MV-4-11 (cell line): ENCODE results near the gene SNPH.
A peak's percentile ranks its signal among the peaks of the same experiment; 100 is the strongest.

Experiments used
- DNase-seq: peaks from one replicate; lab custom pipeline; 2025; lab: John Stamatoyannopoulos, UW

The SNPH gene

DNA sequence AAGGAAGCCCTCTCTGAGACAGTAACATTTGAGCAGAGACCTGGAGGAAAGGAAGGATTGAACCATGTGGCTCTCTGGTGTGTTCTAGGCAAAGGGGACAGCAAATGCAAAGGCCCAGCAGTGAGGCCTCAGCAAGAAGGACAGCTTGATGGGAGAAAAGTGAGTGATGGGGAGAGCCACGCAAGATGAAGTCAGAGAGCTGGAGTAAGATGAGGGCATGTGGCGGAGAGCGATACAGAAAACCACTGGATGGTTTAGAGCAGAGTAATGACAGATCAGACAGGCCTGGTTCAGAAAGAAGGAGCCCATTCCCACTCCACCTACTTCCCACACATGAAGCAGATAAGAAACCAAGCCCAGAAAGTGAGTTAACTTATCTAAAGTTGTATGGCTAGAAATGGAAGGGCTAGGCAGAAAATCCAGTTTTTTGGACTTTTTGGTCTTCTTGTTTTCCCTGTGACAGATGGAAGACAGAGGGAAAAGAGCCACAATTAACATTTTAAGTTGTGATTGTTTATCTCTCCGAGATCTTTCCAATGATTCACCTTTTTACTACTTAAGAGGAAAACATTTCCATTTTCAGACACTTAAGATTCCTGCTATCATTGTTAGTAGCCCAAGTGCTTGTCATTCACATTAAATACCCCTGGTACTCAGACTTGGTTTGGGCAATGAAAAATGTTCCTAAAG lies 723 bp upstream of the SNPH start:
- DNase-seq = no peak

DNA sequence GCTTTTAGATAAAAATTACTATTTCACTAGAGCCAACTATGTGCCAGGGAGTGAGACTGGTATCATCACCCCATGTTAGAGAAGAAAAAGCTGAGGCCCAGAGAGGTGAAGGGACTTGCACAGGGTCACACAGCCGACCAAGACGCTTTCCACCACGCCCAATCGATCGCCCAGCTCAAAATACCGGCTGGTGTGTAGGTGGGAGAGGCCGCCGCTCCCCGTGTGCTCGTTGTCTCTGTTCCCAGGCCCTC lies 253 bp upstream of the SNPH start:
- DNase-seq = no peak

DNA sequence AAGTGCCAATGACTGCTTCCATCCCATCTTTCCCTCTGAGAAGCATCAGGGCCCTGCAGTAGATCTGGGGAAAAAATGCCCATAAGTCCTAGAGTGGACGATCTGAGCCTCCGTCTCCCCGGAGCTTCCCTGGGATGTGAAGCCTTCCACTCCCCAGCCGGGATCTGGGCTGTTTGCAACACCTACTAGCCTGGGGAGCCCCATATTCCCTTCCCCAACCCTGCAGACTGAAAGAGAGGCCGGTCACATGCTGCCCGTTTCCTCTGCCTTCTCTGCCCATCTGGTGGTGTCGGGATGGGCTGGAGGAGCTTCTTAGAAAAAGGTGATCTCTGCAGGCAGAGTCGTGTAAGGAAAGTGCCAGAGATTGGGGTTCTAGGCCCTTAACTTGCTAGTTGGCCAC lies 1.1 kb downstream of the SNPH start:
- DNase-seq = no peak

DNA sequence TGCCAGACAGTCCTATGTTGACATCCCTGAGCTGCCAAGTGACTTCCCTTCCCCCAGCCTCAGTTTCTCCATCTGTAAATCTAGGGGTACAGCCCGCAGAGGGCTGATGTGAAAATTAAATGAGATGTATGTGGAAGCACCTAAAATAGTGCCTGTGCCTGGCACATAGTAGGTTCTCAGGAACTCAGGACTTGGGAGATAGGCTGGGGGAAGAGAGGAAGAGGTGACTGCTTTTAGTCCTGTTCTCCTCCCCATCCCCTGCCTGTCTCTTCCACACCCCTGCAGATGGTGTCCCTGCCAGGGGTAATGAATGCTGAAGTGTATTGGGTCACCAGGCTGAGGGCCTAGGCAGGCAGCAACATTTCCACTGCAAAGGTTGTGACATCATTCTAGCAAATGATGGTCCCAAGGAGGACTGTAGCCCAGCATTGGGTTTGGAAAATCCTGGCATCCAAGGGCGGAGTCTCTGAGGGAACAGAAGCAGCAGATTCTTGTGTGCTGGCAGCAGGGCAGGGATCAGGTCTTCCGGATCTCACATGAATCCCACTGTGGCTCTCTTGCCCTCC lies 1.8 kb downstream of the SNPH start:
- no peak for DNase-seq

DNA sequence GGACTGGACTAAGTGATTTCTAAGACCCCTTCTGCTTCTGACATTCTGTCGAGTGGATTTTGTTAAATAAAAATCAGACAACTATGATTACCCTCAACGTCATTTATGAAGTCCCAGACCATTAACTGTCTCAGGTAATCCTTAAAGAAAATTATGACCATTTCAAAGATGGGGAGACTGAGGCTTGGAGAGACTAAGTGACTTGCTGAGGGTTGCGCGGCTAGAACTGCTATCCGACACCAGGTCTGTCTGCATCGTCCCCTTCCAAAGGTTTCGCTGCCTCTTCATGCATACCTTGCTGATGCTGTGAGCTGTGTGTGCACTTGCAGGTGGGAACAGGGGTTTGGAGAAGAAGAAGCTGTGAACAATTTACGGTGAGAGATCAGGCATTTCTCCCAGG lies 3.1 kb downstream of the SNPH start:
- no peak for DNase-seq

DNA sequence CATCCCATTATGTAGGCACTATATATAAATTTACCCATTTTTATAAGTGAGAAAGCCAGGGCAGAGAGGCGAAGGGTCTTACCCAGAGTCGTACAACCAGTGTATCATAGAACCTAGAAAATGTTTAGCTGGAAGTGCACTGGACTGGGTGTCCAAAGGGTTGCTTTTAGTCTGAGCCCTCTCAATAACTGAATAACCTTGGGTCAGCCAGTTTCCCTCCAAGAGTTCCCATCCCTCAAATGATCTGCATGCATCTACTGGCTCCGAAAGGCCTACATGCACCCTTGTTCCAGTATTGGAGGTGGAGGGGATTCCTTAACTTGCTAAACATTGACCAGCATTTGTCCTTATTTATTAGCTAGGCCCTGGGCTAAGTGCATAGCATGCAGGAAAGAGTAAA lies 3.8 kb downstream of the SNPH start:
- DNase-seq = no peak

DNA sequence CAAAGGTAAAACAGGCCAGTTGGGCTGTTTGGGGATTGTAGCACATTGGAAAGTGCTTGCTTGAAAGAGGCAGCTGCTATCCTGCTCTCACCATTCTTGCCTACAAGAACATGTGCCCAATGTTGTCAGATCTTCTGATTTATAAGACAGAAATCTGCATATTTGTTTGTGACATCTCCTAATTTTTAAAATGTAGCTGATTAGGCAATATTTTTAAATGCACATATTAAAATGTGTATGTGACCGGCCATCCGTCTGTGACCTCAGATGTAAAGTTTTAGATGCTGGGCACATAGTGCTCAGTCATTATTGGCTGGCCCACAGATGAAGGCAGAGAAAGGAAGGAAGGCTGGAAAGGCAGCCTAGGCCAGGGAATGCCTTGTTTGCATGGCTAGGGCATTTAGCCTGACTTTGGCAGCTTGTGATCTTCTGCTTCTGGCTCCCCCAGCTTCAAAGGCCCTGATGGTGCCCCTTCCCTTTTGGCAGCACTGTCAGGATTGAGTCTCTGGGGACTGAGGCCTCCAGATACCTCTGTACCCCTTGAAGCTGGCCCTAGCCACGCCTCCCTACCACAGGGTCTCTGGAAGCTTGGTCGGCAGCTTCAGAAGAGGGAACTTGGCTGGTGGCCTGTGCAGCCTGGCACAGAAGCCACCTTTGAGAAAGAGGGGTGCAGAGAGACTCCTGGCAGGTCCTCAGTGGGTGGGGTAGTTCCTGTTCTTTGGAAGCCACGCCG lies 6.4 kb downstream of the SNPH start:
- DNase-seq = no peak

DNA sequence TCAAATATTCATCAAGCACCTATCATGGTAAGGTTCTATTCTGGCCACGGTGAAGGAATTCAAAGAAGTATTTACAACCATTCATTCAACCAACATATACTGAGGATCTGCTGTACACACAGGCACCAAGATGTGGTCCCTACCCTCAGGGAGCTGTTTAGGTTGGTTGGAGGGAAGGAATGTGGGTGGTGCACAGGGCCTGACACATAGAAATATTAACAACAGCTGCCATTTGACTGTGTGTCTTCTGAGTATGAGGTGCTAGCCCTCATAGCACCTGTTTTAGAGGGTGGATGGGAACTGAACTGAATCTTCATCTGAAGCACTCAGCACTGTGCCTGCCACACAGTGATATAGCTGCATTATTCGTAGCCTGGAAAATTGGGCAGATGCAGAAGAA lies 7.3 kb downstream of the SNPH start:
- no peak for DNase-seq

DNA sequence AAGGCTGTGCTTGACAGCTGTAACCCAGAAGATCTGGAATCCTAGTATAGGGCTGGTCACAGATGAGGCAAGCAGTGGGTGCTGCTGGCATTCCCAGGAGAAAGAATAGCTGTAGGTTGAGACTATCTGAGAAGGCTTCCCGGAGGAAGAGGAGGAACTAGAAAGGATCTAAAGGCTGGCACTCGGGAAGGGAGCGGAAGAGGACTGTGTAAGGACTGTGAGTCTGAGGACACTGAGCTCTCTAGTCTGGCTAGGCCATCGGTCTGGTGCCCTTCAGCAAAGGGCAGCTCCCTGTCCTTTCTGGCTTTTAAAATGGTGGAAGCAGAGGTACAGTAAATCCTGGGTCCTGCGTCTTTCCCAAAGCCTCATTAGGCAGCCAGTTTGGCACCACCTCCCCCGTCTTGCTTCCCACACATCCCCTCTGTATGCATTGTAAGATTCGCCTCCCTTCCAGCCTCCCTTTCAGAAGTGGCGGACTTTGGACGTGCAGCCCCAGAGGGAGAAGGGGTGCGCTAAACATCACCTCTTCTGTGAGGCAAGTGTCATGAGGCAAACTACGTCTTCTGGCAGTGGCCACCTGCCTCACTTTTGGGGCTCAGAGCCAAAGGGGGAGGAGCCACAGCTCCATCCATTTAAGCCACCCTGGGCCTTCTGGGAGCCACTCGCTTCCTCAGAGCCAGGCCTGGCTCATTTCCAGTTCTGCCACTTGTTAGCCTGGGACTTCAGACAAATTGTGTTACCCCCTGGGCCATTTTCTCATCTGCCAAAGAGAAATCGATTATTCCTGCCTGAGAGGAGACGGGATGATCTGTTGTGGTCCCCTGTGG lies 8.6 kb downstream of the SNPH start:
- no peak for DNase-seq

DNA sequence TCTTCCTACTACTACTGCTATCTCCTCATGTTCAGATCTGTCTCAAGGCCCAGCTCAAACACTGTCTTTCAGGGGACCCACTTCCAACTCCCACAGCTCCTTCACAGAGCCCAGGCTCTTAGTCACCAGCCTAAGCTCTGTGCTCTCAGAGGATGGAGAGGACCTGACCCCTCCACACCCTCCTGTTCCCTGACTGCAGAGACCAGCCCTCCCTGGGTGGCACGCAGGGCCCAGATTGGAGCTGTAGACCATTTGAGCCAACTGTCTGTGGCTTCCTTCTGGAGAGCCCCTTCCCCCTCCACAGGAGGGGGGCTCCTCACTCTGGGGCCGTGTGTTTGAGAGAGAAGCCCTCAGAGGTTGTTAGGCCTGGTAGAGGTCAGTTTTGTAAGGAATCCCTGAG lies 9.8 kb downstream of the SNPH start:
- DNase-seq = no peak

DNA sequence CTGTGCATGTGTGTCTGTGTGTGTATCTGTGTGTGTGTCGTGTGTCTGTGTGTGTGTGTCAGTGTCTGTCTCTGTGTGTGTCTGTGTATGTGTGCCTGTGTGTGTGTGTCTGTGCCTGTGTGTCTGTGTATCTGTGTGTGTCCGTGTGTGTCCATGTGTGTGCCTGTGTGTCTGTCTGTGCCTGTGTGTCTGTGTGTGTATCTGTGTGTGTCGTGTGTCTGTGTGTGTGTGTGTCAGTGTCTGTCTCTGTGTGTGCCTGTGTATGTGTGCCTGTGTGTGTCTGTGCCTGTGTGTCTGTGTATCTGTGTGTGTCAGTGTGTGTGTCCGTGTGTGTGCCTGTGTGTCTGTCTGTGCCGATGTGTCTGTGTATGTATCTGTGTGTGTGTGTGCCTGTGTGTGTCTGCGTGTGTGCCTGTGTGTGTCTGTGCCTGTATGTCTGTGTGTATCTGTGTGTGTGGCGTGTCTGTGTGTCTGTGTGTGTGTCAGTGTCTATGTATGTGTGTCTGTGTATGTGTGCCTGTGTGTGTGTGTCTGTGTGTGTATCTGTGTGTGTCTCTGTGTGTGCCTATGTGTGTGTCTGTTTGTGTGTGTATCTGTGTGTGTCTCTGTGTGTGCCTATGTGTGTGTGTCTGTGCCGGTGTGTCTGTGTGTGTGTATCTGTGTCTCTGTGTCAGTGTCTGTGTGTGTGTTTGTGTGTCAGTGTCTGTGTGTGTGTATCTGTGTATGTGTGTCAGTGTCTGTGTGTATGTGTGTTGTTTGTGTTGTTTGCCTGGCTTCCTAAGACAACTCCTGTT lies 11.6 kb downstream of the SNPH start:
- no peak for DNase-seq

DNA sequence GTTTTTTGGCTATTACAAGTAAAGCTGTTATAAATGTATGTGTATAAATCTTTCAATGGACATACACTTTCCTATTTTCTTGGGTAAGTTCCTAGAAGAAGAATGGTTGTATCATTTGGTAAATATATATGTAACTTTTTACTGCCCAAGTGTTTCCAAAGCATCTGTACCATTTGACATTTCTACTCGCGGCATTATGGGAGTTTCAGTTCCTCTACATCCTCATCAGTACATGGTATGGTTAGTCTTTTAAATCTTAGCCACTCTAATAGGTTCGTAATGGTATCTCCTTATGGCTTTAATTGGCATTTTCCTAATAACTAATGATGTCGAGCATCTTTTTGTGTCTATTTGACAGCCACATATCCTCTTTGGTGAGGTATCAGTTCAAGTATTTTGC lies 12.9 kb downstream of the SNPH start:
- peak; percentile 42 for DNase-seq

DNA sequence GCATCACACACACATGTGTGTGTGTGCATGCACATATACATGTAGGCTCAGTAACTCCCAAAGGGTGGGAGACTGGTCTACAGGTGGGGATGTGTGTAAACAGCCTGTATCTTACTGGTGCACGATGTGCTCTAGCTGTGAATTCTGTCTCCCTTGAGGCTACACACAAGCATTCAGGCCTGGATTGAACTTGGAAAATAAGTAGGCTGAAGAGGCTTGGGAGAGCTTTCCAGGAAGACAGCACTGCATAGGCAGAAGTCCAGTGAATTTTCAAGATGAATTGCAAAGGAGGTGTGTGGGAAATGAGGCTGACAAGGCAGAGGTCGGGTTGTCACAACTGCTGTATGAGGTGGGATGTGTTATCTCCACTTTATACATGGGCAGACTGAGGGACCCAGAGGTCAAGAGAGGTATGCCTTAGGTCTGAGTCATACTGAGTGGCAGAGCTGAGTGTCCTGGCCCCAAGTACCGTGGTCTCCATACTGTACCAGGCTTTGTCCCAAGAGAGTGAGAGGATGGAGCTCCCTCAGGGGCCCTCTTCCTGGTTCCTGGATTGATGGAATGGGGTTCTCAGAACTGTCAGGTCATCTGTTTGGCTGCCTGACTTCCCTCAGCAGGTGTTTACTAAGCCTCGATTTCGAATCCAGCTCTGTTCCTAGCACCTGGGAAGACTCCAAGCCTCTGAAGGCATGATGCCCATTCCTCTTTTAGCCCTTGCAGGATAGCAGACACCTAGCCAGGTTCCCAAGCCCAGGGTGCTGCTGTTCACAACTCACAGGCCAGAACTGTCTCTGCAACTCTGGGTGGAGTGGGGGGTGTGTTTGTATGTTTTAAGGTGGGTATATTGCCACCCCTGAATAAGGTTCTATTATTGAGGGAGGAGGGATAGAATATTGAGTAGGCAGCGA lies 14.4 kb downstream of the SNPH start:
- no peak for DNase-seq

DNA sequence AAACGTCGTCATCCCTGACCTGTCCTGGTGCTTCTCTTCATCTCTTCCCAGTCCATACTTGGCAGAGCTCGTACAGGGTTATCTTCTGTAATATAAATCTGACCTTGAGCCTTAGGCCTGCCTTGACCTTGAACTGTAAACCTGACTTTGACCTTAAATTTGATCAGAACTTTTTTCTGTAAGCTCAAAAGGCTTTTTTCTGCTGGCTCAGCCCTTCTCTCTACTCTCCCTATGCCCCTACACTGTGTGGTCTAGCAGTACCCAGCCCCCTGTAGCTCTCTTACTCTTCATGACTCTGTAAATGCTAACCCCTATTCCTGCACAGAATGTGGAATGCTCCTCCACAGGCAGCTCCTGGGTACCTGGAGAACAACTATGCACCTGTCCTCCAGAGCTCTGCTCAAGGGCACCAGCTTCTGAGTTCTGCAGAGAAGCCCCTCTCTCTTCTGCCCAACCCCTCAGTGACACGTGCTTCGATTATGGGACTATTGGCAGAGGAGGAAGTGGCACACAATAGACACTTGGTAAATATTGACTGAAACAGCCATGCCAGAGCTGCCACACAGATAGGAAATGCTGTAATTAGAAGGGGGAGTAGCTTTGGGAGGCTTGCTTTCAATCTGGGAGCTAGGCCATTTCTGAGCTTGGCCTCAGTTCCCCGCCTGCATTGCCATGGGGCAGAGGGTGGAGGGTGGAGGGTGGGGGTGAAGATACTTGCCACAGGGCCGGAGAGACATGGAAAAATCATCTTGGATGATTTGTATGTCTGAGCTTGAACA lies 15.4 kb downstream of the SNPH start:
- DNase-seq = no peak

DNA sequence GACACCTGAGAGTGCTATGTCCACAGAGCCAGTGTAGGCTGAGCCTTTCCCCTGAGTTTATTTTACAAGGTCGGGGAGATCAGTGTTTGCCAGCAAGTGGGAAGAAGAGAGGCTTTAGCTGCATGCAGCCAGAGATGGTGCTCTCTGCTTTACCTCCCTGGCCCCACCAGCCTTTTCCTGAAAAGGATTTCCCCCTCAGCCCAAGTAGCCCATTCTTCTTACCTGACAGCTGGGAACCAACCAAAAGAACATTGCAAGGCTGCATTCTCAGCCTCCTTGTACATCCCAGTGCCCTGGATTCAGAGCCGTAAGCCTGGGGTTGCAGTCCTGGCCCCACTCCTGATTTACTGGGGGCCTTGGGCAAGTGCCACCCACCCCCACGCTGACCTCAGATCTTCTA lies 16.9 kb downstream of the SNPH start:
- no peak for DNase-seq

DNA sequence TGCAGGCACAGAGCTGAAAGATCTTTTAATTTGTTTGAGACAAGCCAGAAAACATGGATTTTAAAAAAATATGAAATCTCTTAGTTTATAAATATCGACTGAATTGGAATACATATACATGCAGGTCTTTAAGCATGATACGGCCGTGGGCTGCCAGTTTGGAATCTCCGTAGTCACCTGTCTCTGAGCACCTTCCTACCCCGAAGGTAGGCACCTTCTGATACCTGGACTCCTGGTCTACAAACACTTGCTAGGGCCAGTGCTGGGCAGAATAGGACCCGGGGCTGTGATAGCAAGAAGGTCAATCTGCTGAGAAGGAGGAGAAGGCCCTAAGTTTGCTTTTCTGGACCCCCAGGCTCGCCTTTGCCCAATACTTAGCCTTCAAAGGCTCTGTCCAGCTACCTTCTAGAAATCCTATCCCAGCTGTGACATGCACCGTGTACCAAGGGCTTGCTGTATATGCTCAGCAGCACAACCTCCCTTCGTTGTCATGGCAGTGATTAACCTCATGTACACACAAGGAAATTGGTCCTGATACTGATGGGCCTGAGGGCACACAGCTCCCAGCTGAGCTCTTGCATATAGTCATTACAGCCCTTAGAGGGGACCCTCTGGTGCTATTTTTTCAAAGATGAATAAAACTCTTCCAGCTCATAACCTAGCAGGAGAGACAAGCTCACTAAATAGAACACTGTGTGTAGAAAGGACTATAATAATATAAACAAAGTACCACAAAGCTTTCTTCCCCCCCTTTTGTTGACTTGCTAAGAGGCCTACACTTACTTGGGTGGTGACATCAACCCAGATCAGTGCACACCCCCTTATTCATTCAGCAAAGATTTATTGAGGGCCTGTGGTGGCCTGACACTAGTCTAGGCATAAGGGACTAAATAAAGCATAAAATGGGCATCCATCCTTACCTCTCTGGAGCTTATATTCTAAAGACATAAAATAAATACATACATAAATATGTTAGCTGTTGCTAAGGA lies 17.7 kb downstream of the SNPH start:
- DNase-seq = no peak

DNA sequence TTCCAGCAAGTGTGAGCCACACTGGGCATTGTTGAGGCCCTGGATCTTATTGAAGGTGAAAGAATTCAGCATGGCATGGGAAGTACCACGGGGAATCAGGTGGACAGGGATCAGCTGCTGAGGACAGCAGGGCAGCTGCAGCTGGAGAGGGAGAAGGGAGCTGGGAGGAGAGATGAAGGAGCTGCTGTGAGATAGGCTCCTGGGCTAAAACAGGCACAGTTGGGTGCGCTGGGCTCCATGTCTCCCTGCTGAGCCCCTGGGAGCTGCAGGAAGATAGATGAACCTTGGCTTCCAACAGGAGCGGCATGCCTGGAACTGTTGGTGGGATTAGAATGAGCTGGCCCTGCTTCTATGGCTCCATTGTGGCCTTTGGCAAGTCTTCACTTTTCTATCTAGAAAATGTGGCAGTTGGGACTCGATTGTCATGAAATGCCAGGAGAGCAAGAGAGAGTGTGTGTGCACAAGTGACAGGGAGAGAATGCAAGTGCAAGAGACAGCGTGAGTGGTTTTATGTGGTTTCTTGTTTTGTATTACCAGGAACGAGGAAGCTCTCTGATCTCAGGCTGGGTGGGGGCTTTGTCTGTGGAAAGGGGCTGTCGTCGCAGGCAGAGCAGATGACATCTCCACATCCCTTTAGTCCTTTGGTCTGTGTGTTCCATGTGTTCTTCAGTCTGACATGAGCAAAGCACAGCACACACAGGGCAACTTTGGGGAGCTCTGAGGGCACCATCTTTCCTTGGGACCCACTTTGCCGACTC lies 20.4 kb downstream of the SNPH start:
- DNase-seq = no peak

DNA sequence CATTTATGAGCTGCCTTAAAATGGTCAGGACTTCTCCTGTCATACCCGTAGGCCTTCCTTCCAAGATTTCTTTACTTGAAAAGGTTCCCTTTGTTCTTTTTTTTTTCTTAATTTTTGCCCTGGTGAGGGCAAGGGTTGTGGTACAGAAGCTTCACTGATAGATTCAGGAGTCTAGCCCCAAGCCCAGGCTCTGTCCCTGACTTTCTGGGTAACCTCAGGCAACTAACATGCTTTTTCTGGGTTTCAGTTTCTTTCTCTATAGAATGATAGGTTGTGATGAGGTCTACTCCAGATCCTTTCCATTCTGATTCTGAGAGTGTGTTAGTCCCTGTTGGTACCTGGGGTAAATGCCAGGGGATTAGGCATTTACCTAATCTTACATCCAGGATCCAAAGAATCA lies 21.2 kb downstream of the SNPH start:
- no peak for DNase-seq
